DND-41 (cell line): ENCODE results near the gene ZFHX3.

ENCODE experiments used
- ATAC-seq: fragments of 200-7000 bp; cut with Tn5 transposase; 3 replicates; pipeline ENCODE4 v1.9.1; 2021; ENCODE audit warnings: low read depth; ENCODE audit not compliant: insufficient read depth
- DNase-seq: peaks from one replicate; pipeline ENCODE4 v3.0.0-alpha.2; 2020
- H2AFZ ChIP-seq: 2 replicates; pipeline ENCODE4 v1.6.0; 2012; ENCODE audit warnings: low read depth, low read length
- H3K27ac ChIP-seq: 2 replicates; pipeline ENCODE4 v1.5.1; 2012; ENCODE audit warnings: low read length, inconsistent platforms
- H3K27me3 ChIP-seq: fragments of 200-600 bp; sonication (generic); 2 replicates; pipeline ENCODE4 v1.6.0; 2012; ENCODE audit warnings: low read length, mild to moderate bottlenecking, inconsistent platforms; ENCODE audit not compliant: insufficient read depth, poor library complexity
- H3K36me3 ChIP-seq: 2 replicates; pipeline ENCODE4 v1.5.1; 2012; ENCODE audit warnings: low read length, inconsistent platforms; ENCODE audit not compliant: insufficient read depth
- H3K4me1 ChIP-seq: 2 replicates; pipeline ENCODE4 v1.5.1; 2012; ENCODE audit warnings: mild to moderate bottlenecking, low read length; ENCODE audit not compliant: insufficient read depth
- H3K4me2 ChIP-seq: 2 replicates; pipeline ENCODE4 v1.6.0; 2012; ENCODE audit warnings: mild to moderate bottlenecking, moderate library complexity, low read length, inconsistent platforms; ENCODE audit not compliant: insufficient read depth
- H3K4me3 ChIP-seq, 2 experiments: fragments of 200-600 bp in 1 of 2; shearing (Covaris generic) in 1 of 2; 2 replicates each; pipeline ENCODE4 v1.5.1; 2012 to 2016; ENCODE audit warnings: inconsistent platforms in 2 of 2, low read length in 2 of 2, mild to moderate bottlenecking in 2 of 2, low read depth in 1 of 2, moderate library complexity in 1 of 2
- H3K79me2 ChIP-seq: 2 replicates; pipeline ENCODE4 v1.6.0; 2012; ENCODE audit warnings: low read length, inconsistent platforms; ENCODE audit not compliant: insufficient read depth
- H3K9ac ChIP-seq: 2 replicates; pipeline ENCODE4 v1.6.0; 2012; ENCODE audit warnings: low read depth, mild to moderate bottlenecking, inconsistent platforms, low read length, moderate library complexity
- H3K9me3 ChIP-seq: 2 replicates; pipeline ENCODE4 v1.5.1; 2012; ENCODE audit warnings: low read length, moderate library complexity, mild to moderate bottlenecking, inconsistent platforms; ENCODE audit not compliant: insufficient read depth, severe bottlenecking
- H4K20me1 ChIP-seq: 2 replicates; pipeline ENCODE4 v1.6.0; 2012; ENCODE audit warnings: low read length; ENCODE audit not compliant: insufficient read depth
- CTCF ChIP-seq: IDR thresholded peaks from 2 replicates; pipeline ENCODE4 v1.5.1; 2012; ENCODE audit warnings: borderline replicate concordance, low read length, moderate library complexity, mild to moderate bottlenecking; ENCODE audit not compliant: poor library complexity, severe bottlenecking; ENCODE audit errors: extremely low read depth
- EZH2 ChIP-seq: IDR thresholded peaks from 3 replicates; pipeline ENCODE4 v1.6.1; 2012; ENCODE audit warnings: borderline replicate concordance, low read depth, mild to moderate bottlenecking, moderate library complexity, low read length, inconsistent platforms; ENCODE audit not compliant: severe bottlenecking

Gene ZFHX3

DNA sequence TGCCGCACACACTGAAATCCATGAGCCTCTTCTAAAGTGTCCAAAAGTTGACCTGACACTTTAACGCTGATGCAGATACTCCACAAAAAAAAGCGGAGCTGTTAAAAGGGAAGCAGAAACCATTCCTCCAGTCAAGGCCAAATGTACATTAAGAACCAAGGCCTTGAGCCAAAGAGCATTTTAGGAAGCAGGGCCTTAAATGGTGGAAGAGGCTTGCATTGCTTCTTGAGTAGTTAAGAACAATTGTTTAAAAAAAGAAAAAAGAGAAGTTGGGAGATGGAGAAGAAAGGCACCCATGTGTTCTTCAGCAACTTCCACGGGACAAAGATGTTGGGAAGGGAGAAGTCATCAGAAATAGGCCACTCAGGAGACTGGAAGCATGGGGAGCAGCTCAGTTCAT lies 6.3 kb downstream of the ZFHX3 start:
- H3K9ac ChIP-seq = no peak overlapping the region
- H3K36me3 ChIP-seq = no peaks in the 10 kb centered on the region
- TF ChIP-seq CTCF (no peak), EZH2 (no peak)
- no peak overlapping the region for H3K4me2 ChIP-seq
- H3K4me3 ChIP-seq = no peak overlapping the region
- H2AFZ ChIP-seq = no peak overlapping the region
- peaks cover 49% of the 10 kb centered on the region for H4K20me1 ChIP-seq
- H3K79me2 ChIP-seq = no peaks in the 10 kb centered on the region
- DNase-seq (no peak), ATAC-seq (no peak)
- H3K4me1 ChIP-seq = no peaks in the 10 kb centered on the region
- H3K27ac ChIP-seq = no peak overlapping the region
- H3K9me3 ChIP-seq = no peaks in the 10 kb centered on the region
- H3K27me3 ChIP-seq = no peaks in the 10 kb centered on the region

DNA sequence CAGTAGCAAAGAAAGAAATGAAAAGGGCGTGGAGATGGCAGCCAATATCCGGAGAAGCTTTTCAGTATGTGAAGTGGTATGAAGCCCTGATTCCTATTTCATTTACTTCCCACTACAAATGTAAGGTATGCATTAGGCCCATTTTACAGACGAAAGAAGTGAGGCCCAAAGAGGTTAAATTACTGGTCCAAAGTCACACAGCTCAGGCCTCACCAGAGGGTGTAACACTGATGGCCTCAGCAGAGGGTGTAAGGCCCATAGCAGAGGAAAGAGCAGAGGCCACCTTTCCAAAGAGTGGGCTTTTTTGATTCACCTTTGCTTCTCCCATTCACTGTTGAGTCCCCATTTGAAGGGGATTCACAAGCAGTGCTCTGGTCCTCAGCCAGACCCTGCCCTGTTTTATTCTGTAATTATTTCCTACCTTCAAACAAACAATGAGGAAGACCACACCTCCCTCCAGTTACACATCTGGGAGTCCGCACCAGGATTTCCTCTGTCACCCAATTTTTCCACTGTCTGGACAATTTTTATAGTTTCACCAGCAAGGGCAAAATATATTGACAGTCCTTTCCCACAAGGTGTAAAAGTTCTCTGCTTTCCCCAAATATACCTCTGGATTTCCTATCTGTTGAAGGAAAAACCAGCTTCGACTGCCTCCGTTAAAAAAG lies 7.1 kb downstream of the ZFHX3 start:
- H3K4me2 ChIP-seq = no peak overlapping the region
- no peaks in the 10 kb centered on the region for H3K4me1 ChIP-seq
- H4K20me1 ChIP-seq = peaks cover 45% of the 10 kb centered on the region; the same call in 1 of the 2 replicates

DNA sequence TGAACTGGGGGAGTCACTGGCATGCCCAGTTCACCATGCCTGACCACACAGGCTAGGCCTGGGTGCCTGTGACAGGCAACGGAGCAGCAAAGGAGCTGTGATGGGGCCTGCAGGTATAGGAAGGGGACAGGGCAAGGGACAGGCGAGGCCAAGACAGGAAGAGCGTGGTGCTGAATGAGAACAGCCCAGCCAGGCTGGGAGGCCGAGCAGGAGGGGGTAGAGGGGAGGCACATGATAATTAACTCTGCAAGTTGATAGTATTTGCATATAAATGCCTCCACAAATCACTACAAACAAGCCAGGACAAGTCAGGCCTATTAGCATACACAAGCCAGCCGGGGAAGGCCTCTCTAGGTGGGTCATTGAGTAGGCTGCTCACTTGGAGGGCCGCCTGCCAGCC lies 7.8 kb downstream of the ZFHX3 start:
- H4K20me1 ChIP-seq = peaks cover 43% of the 10 kb centered on the region; the same call in 1 of the 2 replicates
- DNase-seq = no peak
- no peak overlapping the region for H3K27ac ChIP-seq
- no peaks in the 10 kb centered on the region for H3K27me3 ChIP-seq
- ATAC-seq = no peak
- H3K79me2 ChIP-seq = no peaks in the 10 kb centered on the region
- no peaks in the 10 kb centered on the region for H3K36me3 ChIP-seq
- no peaks in the 10 kb centered on the region for H3K4me1 ChIP-seq
- no peak overlapping the region for H3K9ac ChIP-seq
- H3K4me2 ChIP-seq = no peak overlapping the region
- no peaks in the 10 kb centered on the region for H3K9me3 ChIP-seq
- TF ChIP-seq EZH2 (no peak), CTCF (no peak)
- no peak overlapping the region for H3K4me3 ChIP-seq
- H2AFZ ChIP-seq = no peak overlapping the region

More for the DNA sequence above, 7.1 kb downstream of the ZFHX3 start:
- DNase-seq = no peak
- TF ChIP-seq CTCF (no peak), EZH2 (no peak)
- no peak overlapping the region for H3K4me3 ChIP-seq
- no peaks in the 10 kb centered on the region for H3K36me3 ChIP-seq
- no peaks in the 10 kb centered on the region for H3K27me3 ChIP-seq
- no peaks in the 10 kb centered on the region for H3K79me2 ChIP-seq
- no peaks in the 10 kb centered on the region for H3K9me3 ChIP-seq
- no peak for ATAC-seq
- no peak overlapping the region for H2AFZ ChIP-seq
- no peak overlapping the region for H3K27ac ChIP-seq
- H3K9ac ChIP-seq = no peak overlapping the region
